GM21825 (cell line): ENCODE measurements around the gene DCHS1.

ENCODE experiments used
- ATAC-seq: cut with Tn5 transposase; IDR thresholded peaks from one replicate; pipeline ENCODE4 v1.9.1; 2021; ENCODE audit warnings: mild to moderate bottlenecking, moderate library complexity; ENCODE audit not compliant: unreplicated experiment

DCHS1 gene

DNA sequence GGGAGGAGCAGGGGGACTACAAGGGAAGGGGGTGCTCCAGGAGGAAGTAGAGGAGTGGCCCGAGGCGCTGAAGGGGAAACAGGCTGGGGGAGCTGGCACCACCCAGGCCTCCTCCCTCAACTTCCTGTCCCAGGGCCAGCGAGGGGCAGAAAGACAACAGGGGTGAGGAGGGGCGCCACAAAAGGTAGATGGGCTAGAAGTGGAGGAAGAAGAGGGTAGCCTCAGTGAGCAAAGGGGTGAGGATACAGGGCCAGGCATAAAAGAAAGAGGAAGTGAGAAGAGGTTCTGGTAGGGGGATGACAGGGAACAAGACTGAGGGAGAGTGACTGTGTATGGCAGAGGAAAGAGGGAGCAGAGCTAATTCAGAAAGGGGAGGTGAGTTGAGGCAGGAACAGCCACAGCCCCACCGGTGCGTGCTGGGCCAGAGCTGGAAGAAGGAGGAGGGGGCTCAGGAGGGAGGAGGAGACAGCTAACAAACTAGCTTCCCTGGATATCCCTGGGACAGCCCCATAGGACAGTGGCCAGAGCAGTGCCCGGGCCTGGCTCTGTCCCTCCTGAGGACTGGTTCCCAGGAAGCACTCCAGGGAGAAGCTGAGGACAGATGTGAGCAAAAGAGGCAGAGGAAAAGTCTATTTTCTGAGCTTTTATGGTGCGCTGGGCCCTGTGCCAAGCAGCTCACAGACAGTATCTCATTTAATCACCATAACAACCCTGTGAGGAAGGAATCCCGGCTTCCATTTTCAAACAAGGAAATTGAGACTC is 8.5 kb downstream of the DCHS1 start:
- ATAC-seq, result peak; percentile 93

DNA sequence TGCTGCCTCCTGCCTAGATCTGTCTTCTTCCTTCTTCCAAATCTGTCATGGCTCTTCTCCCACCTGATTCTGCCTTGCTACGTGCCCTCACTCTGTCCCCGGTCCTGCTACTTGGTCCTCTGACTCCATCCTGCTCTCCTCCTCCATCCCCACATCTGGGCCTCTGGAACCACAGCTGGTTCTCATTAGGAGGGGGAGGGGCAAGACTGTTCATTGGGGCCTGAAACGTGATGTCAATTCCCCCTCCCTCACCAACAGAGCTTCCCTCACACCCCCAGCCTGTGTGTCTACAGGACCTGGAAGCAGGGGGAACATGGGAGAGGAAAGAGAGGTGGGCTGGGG is 9.1 kb downstream of the DCHS1 start:
- ATAC-seq, result no peak

DNA sequence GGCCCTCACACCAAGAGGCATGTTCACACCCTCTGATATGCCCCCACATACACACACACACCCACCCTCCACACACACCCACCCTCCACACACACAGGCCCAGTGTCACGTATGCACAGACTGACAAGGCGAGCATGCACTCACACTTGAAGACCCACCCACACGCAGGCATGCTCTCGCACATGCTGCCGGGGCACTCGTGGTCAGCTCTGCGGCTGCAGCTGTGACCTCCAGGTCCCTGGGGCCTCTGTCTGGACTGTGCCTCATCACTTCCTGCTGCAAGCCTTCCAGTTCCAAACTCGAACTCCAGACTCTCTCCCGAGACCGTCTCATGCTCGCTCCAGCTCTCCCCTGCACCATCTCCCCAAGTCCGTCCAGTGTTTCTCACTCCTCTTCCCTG is 9.5 kb downstream of the DCHS1 start:
- no peak for ATAC-seq

DNA sequence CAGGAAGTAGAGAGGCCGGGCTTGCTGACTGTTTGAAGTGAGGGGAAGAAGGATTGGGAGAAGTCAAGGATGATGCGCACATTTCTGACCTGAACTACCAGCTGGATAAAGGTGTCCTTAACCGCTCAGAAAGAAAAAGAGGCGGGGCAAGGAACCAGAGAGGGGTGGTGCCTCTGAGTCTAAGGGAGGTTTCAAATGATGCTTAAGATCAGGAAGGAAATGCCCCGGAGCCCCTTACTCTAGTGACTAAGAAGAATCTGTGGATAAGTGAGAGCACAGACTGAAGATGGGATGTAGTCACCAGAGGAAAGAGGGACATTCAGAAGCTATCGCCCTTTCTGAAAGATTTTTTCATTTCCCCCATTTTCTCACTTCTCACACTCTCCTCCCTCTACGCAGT is 12.7 kb downstream of the DCHS1 start:
- no peak for ATAC-seq

DNA sequence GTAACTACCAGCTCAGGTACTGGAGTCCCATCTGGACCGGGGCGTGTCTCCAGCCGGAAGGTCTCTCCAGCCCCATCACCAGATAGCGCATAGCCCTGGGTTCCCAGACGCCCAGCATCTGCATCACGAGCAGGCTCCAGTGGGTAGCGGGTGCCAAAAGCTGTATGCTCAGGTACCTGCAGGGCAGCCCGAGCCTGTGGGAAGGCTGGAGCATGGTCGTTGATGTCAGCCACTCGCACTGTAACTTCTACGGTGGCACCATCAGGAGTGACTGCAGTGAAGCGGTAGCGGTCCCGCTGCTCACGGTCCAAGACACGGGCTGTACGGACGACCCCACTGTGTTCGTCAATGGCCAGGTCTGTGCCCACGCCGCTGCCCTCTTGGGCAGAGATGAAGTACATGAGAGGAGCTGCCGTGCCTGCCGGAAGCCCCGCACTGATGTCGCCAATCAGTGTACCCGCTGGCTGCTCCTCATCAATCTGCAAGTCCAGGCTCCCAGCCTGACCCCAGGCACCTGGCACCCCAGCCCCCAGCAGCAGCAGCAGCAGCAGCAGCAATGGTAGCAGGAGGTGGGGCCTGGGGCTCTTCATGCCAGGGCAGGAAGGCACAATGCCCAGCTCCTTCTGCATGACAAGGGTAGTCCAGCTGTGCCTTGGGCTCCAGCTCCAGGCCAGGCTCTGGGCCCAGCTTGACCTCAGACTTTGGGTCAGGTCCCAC is 14.5 kb downstream of the DCHS1 start:
- ATAC-seq, result no peak

DNA sequence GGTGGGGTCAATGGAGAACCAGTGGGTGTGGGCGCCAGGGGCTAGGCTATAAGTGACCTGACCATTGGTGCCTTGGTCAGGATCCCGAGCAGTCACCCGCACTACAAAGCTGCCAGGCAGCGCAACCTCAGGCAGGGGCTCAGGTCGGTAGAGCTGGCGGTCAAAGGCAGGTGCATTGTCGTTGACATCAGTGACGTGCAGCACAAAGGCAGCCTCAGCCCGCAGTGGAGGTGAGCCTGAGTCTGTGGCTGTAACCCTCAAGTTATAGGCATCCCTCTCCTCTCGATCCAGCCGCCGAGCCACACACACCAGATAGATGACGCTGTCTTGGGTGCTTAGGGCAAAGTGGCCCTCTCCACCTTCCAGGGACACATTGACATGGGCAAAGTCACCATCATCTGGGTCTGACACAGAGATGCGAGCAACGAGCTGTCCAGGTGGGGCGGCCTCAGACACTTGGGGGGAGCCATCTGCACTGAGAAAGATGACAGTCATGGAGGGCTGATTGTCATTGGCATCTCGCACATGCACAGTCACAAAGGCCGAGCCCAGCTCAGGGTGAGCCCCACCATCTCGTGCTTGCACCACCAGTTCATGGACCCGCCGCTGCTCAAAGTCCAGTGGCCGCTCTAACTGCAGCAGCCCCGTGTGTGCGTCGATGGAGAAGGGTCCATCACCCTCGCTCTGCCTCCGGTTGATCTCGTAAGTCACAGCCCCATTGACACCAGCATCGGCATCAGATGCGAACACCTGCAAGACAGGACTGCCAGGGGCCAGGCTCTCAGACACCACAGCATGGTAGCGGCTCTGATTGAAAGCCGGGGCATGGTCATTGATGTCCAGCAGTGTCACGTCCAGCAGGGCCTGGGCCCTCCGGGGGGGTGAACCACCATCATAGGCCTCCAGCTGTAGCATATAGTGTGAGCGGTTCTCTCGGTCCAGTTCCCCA is 15.3 kb downstream of the DCHS1 start:
- ATAC-seq, result no peak

DNA sequence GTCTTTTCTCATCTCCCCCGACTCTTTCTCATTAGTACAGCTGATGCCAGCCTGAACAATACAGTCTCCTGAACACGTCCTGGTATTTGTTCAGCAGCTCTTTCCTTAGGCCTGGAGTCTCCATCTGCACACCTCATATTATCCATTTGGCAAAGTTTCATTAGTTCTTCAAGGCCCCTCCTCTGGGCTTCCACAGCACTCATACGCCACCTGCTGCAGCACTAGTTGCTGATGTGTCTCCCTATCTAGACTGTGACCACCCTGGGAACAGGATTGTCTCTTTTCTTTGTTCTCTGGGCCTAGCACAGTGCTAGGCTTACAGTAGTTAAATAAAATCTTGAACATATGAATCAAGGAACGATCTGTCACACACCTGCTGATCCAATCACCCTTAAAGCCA is 17.2 kb downstream of the DCHS1 start:
- ATAC-seq, result no peak

DNA sequence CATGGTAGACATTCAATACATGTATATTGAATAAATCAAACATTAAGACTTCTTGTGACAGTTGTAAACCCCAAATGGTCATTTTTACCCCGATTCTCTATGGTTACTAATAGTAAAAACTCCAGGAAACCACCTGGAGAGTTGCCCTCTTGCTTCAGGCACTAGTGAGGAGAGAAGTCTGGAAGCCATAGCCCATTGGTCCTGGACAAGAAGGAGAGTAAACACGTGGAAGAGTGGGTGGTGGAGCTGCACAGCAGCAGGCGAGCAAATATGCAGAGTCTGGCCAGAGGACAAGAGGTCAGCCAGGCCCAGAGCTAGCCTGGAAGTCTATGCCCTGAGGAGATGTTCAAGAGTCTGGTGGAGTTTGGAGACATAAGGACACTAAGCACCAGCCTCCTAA is 17.7 kb downstream of the DCHS1 start:
- no peak for ATAC-seq

DNA sequence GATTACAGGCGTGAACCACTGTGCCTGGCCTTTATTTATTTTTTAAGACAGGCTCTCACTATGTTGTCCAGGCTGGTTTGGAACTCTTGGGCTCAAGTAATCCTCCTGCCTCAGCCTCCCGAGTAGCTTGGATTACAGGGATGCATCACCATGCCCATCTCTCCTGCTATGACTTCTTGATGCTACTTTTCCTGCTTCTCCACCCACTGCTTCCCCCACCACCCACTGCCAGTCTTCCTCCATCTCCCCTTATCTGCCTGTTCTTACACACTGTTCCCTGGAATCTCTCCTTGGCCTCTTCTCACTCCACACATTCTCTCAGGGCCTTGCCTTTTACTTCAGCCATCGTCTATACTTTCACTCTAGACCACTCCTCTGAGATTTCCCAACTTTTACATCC is 19.1 kb downstream of the DCHS1 start:
- no peak for ATAC-seq

DNA sequence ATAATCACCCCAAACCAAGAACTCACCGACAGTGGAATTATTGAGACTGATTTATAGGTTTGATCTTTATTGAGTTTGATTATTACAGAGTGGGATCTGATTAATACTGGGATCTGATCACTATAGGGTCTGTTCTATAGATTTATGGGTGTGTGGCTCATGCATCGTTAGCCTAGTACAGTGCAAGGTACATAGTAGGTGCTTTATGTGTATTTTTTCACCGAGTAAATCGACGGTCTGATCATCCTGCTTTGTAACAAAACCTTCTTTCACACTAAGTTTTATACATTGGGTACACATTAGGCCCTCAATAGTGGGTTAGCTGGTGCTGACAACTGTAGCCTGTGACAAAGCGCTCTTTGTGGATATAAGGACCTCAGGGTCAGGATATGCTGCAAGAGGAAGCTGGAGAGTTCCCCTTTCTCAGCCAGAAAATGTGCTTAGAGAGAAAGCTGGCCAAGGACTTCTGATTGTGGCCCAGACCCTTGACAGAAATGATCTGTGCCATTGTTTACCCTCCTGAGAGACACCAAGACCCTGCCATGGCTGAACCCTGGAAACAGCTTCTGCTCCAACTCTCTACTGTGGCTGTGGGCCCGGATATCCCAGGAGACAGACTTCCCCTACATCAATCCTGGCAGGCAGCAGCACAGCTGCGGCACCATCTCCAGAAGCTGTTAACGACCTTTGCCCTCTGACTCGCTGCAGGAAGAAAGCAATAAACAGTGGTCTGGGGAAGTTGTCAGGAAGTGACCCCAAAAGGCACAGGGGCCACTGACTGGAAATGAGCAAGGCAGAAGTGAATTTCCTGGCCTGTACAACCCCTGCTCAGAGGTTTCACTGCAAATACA is 20.3 kb downstream of the DCHS1 start:
- no peak for ATAC-seq

DNA sequence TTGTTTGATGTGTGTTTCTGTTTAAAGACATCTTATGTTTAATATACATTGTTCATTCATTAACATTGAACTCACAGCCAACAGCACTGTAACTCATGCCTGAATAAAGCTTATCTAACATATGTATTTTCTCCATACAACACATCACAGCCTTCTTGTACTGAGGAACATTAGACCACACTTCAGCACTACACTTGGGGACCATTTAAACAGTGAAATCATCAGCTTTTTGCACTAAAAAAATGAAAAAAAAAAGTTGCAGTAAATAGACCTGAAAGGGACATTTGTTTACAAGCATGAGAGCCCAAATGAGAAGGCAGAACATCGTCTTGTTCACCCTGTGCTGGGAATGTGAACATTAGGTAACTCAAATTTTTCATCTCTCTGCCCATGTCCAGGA is 21.1 kb downstream of the DCHS1 start:
- no peak for ATAC-seq

DNA sequence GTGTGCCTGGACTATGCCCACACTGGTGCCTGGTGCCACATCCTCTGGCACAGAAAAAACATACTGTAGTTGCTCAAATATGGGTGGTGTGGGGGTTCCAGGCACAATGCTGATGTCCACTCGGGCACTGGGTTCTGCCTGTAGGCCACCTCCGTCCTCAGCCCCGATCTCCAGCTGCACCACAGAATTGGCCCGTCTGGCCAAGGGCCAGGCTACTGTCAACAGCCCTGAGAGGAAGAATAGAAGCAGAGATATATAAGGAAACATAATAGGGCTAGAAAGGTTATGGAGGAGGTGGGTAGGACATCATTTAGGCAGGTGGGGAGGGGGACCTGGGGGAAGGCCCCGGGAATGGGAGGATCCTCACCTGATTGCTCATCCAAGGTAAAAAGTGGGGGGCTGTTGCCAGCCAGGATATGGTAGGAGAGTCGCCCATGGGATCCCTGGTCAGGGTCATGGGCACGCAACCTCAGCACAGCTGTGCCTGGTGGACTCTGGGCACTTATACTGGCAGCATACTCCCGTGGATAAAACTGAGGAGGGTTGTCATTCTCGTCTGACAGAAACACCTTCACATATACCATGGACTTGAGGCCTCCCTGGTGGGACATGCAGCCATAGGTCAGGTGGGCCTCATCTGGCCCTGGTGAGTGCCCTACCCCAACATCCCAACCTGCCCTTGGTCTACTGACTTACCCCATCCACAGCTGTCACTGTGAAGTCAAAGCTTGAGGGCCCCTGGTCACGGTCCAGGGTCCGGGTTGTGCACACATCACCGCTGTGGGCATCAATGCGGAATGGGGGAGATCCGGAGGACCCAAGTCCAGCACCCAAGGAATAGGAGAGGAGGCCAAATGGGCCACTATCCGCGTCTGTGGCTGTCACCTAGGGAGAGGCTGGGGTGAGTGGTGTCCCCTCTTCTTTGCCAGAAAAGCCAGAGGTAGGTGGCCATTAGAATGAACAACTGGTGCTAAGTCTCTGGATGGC is 21.9 kb downstream of the DCHS1 start:
- ATAC-seq, result no peak

DNA sequence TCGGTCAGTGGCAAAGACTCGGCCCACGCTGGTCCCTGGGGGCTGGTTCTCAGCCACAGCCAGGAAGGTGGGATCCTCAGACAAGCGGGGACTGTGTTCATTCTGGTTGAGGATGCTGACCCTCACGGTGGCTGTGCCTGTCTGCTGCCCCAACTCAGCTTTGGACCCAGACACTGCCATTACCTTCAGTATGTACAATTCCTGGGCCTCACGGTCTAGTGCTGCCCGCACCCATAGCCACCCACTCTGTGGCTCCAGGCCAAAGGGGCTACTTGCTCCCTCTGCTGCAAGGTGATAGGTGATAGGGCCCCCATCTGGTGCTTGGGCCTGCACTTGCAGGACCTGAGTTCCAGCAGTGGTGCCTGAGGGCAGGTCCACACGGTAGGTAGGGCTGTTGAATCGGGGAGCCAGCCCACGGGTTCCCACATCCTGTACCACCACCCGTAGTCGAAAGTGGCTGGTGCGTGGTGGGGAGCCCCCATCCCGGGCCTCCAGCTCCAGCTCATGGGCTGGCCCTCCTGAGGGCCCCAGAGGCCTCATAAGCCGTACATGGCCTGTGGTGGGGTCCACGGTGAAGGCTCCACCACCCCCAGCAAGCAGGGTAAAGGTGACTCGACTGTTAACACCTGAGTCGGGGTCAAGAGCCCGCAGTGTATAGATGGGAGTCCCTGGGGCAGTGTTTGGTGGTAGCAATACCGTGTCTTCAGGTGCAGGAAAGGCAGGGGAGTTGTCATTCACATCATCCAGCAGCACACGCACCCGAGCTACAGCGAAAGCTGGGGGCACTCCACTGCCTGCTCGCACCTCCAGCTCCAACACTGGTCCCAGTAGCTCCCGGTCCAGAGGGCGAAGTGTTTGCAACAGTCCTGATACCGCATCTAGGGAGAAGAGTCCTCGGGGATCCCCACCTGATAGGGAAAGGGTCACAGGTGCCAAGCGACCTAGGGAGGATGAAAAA is 23.2 kb downstream of the DCHS1 start:
- no peak for ATAC-seq

DNA sequence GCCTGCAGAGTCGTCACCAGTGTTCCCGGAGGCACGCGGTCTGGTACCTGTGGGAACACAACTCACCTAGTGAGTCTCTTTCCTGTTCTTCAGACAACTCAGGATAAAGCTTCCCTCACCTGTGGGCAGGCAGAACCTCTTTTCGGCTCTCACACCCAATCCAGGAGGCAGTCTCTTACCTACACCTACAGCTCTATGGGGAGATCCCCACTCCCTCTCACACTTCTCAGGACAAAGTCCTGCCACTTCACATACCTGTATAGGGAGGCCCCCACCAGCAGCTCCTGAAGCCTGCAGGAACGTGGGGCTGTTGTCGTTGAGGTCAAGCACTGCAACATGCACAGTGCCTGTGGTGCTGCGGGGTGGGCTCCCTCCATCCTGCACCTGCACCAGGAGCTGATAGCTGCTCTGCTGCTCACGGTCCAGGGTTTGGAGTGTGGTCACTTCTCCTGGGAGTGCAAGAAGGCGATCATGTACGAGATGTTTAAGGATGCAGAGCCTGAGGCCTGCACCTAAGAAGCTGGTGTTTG is 24.2 kb downstream of the DCHS1 start:
- ATAC-seq, result no peak

DNA sequence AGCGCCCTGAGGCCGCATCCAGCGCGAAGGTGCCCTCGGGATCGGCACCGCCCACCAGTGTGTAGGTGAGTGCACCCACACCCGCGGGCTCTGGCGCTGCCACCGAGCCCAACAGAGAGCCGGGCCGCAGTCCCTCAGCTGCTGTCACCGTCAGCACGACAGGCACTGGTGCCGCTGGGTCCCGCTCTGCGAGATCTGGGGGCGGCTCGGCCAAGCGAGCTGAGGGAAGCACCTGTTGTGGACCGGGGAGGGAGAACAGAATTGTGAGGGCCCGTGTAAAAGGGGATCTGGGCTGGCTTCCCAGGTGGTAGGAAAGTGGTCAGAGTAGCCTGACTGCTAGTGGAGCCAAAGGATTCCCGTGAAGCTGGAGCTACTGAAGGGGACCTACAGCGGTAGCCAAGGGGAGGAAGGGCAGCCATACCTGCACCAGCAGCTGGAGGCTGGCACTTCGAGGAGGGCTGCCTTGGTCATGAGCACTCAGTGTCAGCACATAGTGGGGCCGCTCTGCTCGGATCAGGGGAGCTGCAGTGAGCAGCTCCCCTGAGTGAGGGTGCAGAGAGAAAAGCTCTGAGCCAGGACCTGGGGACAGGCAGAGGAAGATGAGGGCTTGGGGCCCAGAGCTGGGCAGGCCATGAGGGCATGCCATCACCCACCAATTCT is 24.8 kb downstream of the DCHS1 start:
- no peak for ATAC-seq

DNA sequence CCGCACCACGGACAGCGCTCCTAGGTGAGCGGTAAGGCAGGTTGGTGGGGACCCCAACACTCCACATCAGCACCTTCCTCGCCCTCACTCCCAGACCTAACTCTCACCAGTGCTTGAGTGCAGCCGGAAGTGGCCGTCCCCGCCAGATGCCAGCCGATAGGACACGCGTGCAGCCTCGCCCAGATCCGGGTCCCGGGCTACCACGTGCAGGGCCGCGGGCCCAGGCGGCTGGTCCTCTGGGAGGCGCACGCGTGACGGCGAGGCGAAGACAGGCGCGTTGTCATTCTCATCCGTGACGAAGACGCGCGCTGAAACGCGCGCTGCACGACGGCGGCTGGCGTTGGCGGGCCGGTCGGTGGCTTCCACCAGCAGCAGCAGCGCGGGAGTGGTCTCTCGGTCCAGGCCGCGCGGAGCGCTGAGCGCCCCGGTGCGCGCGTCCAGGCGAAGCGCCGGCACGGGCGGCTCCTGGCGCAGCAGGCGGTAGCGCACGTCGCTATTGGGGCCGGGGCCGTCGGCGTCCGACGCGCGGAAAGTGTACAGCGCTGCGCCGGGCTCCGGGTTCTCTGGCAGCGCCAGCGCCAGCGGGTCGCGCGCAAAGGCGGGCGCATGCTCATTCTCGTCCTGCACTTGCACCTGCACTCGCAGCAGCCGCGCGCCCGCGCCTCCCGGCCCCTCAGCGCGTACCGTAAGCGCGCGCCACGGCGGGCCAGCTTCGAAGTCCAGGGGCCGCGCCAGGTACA is 25.5 kb downstream of the DCHS1 start:
- ATAC-seq, result no peak

DNA sequence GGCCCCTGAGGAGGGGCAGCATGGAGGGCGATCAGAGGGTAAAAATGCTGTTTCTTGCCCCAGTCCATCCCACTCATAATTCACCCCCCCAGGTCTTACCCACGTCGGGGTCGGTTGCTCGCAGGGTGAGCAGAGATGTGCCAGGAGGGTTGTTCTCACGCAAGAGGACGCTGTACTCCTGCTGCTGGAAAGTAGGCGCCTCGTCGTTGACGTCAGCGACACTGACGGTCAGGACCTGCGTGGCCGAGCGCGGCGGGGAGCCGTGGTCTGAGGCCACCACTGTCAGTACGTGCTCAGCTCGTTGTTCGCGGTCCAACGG is 26.1 kb downstream of the DCHS1 start:
- no peak for ATAC-seq
